GM12864 (cell line): ENCODE data around the gene STXBP5L.
"Not testable (repeated sequence)": the region's sequence is repeated elsewhere in the genome, so short reads cannot be mapped to it uniquely, and the experiment has no call there.

Experiments used
- DNase-seq: peaks from one replicate; pipeline ENCODE4 v3.0.0-alpha.2; 2011; ENCODE audit warnings: low read depth
- H3K4me3 ChIP-seq: 2 replicates; pipeline ENCODE4 v1.5.1; 2011; ENCODE audit warnings: mild to moderate bottlenecking, low read depth, low read length, control low read depth
- TF ChIP-seq, protein P1 (sequence below): IDR thresholded peaks from 2 replicates; pipeline ENCODE4 v1.5.1; 2011; ENCODE audit warnings: low read depth, mild to moderate bottlenecking, moderate library complexity, low read length, control low read depth, inconsistent platforms; ENCODE audit errors: missing control alignments

Gene STXBP5L

DNA sequence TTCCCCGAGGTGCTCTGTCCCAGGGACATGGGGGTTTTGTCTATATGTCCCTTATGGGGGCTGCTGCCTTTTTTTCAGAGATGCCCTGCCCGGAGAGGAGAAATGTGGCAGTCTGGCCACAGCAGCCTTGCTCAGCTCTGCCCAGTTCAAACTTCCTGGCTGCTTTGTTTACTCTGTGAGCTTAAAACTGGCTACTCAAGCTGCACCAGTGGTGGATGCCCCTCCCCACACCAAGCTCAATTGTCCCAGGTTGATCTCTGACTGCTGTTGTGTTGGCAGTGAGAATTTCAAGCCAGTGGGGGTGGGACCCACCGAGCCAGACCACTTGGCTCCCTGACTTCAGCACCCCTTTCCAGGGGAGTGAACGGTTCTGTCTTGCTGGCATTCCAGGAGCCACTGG is 188.9 kb downstream of the STXBP5L start:
- TF ChIP-seq, protein P1, sequence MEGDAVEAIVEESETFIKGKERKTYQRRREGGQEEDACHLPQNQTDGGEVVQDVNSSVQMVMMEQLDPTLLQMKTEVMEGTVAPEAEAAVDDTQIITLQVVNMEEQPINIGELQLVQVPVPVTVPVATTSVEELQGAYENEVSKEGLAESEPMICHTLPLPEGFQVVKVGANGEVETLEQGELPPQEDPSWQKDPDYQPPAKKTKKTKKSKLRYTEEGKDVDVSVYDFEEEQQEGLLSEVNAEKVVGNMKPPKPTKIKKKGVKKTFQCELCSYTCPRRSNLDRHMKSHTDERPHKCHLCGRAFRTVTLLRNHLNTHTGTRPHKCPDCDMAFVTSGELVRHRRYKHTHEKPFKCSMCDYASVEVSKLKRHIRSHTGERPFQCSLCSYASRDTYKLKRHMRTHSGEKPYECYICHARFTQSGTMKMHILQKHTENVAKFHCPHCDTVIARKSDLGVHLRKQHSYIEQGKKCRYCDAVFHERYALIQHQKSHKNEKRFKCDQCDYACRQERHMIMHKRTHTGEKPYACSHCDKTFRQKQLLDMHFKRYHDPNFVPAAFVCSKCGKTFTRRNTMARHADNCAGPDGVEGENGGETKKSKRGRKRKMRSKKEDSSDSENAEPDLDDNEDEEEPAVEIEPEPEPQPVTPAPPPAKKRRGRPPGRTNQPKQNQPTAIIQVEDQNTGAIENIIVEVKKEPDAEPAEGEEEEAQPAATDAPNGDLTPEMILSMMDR, result no peak
- DNase-seq, result no peak
- H3K4me3 ChIP-seq, result no peak overlapping the region

DNA sequence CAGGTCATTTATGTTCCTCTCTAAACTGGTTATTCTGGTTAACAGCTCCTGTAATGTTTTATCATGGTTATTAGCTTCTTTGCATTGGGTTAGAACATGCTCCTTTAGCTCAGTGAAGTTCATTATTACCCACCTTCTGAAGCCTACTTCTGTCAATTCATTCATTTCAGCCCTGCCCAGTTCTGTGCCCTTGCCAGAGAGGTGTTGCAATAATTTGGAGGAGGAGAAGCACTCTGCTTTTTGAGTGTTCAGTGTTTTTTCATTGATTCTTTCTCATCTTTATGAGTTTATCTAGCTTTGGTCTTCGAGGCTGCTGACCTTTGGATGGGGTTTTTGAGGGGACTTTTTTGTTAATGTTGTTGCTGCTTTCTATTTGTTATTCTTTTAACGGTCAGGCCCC is 203.1 kb downstream of the STXBP5L start:
- not testable (repeated sequence) for H3K4me3 ChIP-seq, DNase-seq

DNA sequence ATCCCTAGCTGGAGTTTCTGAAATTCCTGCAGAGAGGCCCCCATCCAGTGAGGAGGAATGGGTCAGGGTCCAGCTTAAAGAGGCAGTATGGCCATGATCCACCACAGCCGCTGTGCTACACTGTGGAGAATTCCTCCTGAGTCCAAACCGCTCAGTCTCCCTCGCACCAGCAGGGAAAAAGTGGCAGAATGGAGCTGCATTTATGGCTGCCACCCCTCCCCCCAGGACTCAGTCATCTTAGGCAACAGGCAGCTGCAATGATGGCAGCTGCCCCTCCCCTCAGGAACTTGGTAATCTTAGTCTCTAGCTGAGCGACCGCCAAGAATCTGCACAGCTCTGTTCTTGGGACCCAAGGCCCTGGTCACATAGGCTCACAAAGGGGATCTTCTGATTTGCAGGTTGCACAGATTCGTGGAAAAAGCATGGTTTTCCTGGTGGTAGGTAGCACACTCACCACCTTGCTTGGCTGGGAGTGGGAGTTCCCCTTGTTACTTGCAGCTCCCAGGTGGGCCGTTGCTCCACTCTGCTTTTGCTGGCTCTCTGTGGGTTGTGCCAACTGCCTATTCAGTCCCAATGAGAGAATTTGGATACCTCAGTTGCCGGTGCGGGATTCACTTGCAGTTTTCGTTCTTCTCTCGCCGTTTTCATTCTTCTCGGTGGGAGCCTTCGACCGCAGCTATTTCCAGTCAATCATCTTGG is 204.1 kb downstream of the STXBP5L start:
- no peak for DNase-seq
- TF ChIP-seq, protein P1, result no peak
- H3K4me3 ChIP-seq, result no peak overlapping the region

DNA sequence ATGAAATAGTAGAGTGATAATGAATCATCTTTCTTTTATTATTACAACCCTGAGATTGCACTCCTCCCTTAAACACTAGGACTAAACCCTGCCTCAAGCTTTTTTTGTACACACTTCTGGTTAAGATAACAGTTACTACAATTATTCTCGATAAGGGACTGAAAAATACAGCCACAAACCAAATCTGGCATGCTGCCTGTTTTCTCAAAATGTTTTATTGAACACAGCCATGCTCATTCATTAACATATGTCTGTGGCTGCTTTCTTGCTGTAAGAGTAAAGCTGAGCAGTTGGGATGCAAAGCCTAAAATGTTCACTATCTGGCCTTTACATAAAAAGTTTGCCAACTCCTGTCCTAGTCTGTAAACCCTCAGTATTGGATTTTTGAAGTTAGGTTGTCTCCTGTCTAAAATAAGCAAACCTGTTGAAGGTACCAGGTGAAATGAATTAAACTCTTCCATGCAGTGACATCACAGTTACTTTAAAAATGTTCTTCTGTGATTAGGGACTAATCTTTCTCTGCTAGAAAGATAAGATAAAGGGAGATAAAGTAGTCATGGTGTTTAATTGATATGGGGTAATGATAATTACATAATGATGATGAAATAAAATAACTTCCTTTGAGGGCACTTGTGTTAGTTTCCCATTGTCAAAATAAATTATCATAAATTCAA is 218.2 kb downstream of the STXBP5L start:
- TF ChIP-seq, protein P1, result no peak
- no peak overlapping the region for H3K4me3 ChIP-seq
- no peak for DNase-seq

GRCh38 chr3:121126707-121127035 is 218.7 kb downstream of the STXBP5L start:
- TF ChIP-seq, protein P1, result no peak
- H3K4me3 ChIP-seq, result no peak overlapping the region
- DNase-seq, result no peak

- no peak overlapping the region for H3K4me3 ChIP-seq
- TF ChIP-seq, protein P1, result no peak
- no peak for DNase-seq
Observed at GRCh38 chr3:121152573-121152972, 244.6 kb downstream of the STXBP5L start.

DNA sequence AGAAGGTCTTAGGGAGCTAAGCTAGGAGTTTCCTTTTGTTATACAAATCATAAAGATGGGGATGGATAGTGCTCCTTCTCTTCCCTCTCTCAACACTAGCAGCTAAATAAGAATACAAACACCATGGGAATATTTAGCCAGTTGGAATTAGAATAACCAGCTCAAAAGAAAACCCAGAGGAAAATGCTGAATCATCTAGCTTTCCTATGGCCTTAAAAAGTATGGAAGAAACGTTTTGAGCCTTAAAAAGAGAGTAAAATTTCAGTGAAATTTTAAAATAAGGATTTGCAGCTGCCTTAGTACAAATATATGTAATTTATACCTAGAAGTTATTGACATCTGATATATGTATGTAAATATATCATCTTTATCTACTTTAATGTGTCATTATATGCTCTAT is 245.8 kb downstream of the STXBP5L start:
- DNase-seq, result no peak
- H3K4me3 ChIP-seq, result no peak overlapping the region
- TF ChIP-seq, protein P1, result no peak
